MG63 (cell line): ENCODE results near the gene USP9X. TPM values are rescaled to one million over a fixed set of nuclear protein-coding genes. Genes with fewer than 3 reads are reported as not detected.
"Not testable (repeated sequence)": the region's sequence is repeated elsewhere in the genome, so short reads cannot be mapped to it uniquely, and the experiment has no call there.

Experiments used
- DNase-seq: peaks from one replicate; pipeline ENCODE4 v3.0.0-alpha.2; 2020
- H3K27me3 ChIP-seq: fragments of 250-450 bp; sonication (Bioruptor Pico); 2 replicates; pipeline ENCODE4 v1.5.1; 2020; ENCODE audit warnings: mild to moderate bottlenecking, moderate library complexity
- H3K36me3 ChIP-seq: fragments of 250-450 bp; sonication (Bioruptor Pico); 2 replicates; pipeline ENCODE4 v1.5.1; 2020; ENCODE audit warnings: mild to moderate bottlenecking, moderate library complexity
- H3K4me3 ChIP-seq: fragments of 250-450 bp; sonication (Bioruptor Pico); 2 replicates; pipeline ENCODE4 v1.5.1; 2020; ENCODE audit warnings: mild to moderate bottlenecking, moderate library complexity
- H3K9me3 ChIP-seq: fragments of 250-450 bp; sonication (Bioruptor Pico); 2 replicates; pipeline ENCODE4 v1.5.1; 2020; ENCODE audit warnings: mild to moderate bottlenecking, moderate library complexity
- total RNA-seq: library from RNA; depleted of rRNA; stranded (reverse); fragments of >200 nt; shearing (Covaris generic); gene quantifications from 2 replicates; pipeline ENCODE4 v1.2.3, GENCODE V29; 2014; ENCODE audit warnings: low replicate concordance

USP9X gene
- total RNA-seq, 1 experiment from 2014 or later, result 13.3 TPM

- not testable (repeated sequence) for DNase-seq, H3K9me3 ChIP-seq, H3K27me3 ChIP-seq, H3K36me3 ChIP-seq, H3K4me3 ChIP-seq
Observed at GRCh38 chrX:41106257-41106656, 21.0 kb downstream of the USP9X start.

DNA sequence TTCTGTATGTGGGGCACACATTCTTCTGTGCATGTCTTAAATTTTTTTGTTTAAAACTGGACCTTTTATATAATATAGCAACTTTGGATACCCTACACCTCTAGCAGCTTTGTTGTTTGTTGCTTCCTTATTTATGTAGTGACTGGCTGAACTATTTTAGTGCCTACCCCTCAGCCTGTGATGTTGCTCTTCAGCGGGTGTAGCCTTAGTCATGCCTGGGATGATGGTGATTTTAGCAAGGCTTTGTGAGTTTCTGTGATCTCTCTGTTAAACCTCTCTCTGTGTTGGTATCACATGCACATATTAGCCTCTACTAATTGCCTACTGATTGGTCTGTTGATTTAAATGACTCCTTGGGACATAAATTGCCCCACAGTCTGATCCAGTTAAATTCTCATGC lies 22.8 kb downstream of the USP9X start:
- no peaks in the 10 kb centered on the region for H3K27me3 ChIP-seq
- DNase-seq, result no peak

DNA sequence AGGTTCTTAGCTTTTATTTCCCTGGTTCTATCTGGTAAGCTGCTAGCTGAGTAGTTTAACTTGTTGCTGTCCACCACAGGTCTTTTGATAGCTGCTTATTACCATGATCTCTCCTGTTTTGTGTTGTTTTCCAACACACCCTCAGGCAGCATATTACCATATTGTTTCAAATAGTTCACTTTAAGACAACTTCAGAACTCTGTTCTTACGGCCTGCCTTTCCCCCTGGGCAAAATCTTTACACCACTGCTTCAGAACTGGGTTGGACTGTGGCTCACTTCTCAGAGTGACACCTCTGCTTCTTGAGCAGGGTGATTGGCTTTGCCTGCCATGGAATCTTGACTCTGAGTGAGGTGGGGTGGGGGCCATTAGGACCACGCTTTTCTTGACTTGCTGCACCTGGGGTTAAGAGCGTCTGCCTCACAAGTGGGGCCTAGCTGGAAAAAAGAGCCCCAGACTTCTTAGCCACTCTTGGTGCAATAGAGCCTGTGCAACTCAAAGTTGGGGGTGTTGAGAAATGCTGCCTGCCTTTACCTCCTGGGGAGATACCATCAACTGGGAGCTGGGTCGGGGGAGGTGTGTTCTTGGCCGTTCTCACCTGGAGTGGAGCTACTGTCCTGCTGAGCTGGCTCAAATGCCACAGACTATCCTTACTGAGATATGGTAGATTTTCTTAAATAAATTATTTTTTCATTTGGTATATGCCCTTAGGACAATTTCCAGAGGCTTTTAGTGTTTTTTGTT lies 23.4 kb downstream of the USP9X start:
- Histone ChIP-seq H3K4me3 (no peak overlapping the region), H3K27me3 (no peaks in the 10 kb centered on the region), H3K9me3 (no peaks in the 10 kb centered on the region; the same call in 1 of the 2 replicates), H3K36me3 (no peaks in the 10 kb centered on the region; the same call in 1 of the 2 replicates)
- no peak for DNase-seq

More for the DNA sequence above, 22.8 kb downstream of the USP9X start:
- Histone ChIP-seq H3K4me3 (no peak overlapping the region), H3K9me3 (no peaks in the 10 kb centered on the region; the same call in 1 of the 2 replicates), H3K36me3 (no peaks in the 10 kb centered on the region; the same call in 1 of the 2 replicates)

- Histone ChIP-seq H3K4me3 (no peak overlapping the region), H3K36me3 (no peaks in the 10 kb centered on the region; the same call in 1 of the 2 replicates), H3K9me3 (no peaks in the 10 kb centered on the region; the same call in 1 of the 2 replicates), H3K27me3 (no peaks in the 10 kb centered on the region)
- DNase-seq, result no peak
Observed at GRCh38 chrX:41110801-41111625, 25.8 kb downstream of the USP9X start.

DNA sequence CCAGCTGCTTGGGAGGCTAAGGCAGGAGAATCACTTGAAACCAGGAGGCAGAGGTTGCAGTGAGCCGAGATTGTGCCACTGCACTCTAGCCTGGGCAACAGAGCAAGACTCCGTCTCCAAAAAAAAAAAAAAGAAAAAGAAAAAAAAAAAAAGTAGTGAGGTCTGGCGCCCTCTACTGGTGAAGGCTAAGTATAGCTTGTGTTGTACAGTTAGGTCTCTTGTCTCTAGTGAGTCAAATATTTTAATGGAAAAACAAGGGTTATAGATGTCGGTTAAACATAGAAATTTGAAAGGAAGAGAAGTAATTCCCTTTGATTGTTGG lies 29.8 kb downstream of the USP9X start:
- DNase-seq, H3K9me3 ChIP-seq, H3K4me3 ChIP-seq, H3K36me3 ChIP-seq, H3K27me3 ChIP-seq: not testable (repeated sequence)

DNA sequence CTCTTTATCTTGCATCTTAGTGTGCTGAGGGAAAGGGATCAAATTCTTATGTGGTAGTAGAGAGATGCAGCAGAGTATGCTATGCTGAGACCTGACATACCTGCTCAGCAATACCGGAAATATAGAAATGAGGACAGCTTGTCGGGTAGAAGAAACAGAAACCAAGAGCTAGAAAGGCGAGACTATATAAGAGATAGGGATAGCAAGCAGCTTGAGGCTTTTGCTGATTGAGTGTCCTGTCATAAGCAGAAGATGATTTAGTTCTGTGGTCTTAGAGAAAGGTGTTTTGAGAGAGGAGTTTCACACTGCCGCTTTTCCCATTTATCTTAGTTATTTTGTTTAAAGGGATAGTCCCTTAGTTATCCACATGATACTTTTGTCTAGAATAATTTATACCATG lies 31.7 kb downstream of the USP9X start:
- no peaks in the 10 kb centered on the region for H3K9me3 ChIP-seq
- no peaks in the 10 kb centered on the region for H3K36me3 ChIP-seq
- H3K27me3 ChIP-seq, result no peaks in the 10 kb centered on the region
- DNase-seq, result no peak
- H3K4me3 ChIP-seq, result no peak overlapping the region

GRCh38 chrX:41118156-41118555 lies 32.9 kb downstream of the USP9X start:
- no peak for DNase-seq

DNA sequence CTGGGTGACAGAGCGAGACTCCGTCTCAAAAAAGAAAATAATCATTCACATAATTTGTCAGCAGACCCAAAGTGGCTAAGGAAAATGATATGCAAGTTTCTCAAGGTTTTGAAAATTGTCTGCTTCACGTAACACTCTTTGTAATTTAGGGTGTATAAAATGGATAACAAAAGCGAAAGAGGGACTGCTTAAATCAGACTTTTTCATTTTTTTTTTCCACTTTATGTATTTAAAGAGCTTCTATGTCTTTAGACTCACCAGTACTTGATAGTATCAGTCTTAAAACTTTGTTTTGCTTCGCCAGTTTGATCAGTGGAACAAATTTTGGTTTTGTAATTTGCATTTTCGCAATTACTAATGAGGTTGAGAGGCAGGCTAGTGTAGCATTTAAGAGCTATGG lies 34.6 kb downstream of the USP9X start:
- Histone ChIP-seq H3K4me3 (no peak overlapping the region), H3K9me3 (no peaks in the 10 kb centered on the region)

More at GRCh38 chrX:41118156-41118555, 32.9 kb downstream of the USP9X start:
- Histone ChIP-seq H3K9me3 (no peaks in the 10 kb centered on the region), H3K27me3 (no peaks in the 10 kb centered on the region), H3K36me3 (no peaks in the 10 kb centered on the region), H3K4me3 (no peak overlapping the region)

DNA sequence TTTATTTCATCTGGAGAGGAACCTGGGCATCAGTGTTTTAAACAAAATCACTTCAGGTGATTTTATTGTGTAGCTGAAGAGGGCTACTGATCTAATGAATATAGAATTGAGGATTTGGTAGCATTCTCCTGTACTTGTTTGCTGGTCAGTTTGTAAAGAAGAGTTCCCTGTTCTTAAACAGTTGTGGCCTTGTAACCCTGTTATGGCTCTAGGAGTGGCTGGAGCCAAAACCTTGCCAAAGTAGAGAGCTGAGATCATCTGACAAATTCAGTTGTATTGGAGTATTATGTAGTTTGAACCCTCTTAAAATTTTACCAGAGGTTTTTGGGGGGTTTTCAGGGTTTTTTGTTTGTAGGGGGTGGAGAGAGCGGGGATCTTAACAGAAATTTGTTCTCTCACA lies 36.5 kb downstream of the USP9X start:
- no peak for DNase-seq
- no peaks in the 10 kb centered on the region for H3K36me3 ChIP-seq
- H3K4me3 ChIP-seq, result no peak overlapping the region
- no peaks in the 10 kb centered on the region for H3K9me3 ChIP-seq
- H3K27me3 ChIP-seq, result no peaks in the 10 kb centered on the region

More for the DNA sequence above, 34.6 kb downstream of the USP9X start:
- no peak for DNase-seq
- H3K27me3 ChIP-seq, result no peaks in the 10 kb centered on the region
- H3K36me3 ChIP-seq, result no peaks in the 10 kb centered on the region

DNA sequence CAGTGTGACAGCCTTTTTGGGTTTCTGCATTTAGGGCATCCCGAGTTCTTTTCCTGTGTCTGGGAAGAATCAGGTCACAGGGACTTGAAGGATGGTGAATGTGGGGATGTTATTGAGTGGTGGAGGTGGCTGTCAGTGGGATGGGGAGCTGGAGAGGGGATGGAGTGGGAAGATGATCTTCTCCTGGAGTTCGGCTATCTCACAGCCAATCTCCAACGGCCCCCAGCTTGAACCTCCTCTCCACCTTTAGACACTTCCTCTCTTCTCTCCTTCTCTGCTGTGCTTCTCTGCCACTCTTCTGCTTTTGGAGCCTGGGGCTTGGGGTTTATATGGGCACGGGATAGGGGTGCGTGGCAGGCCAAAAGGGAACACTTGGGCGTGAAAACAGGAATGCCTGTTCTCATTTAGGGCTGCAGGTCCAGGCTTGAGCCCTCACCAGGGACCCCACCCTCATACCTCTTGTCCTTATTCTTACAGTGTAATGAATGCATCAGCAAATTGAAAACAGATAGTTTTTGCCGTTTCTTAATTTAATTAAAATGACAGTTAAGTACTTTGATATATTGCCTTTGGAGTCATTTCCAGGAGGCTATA lies 37.5 kb downstream of the USP9X start:
- Histone ChIP-seq H3K4me3 (no peak overlapping the region), H3K27me3 (no peaks in the 10 kb centered on the region), H3K9me3 (no peaks in the 10 kb centered on the region), H3K36me3 (no peaks in the 10 kb centered on the region)
- DNase-seq, result no peak

GRCh38 chrX:41127477-41128192 lies 42.4 kb downstream of the USP9X start:
- no peak for DNase-seq
- Histone ChIP-seq H3K27me3 (no peaks in the 10 kb centered on the region), H3K36me3 (peaks cover 14% of the 10 kb centered on the region), H3K9me3 (no peaks in the 10 kb centered on the region), H3K4me3 (no peak overlapping the region)

GRCh38 chrX:41128955-41129354 lies 43.7 kb downstream of the USP9X start:
- H3K9me3 ChIP-seq, result no peaks in the 10 kb centered on the region

GRCh38 chrX:41131766-41132165 lies 46.5 kb downstream of the USP9X start:
- no peak for DNase-seq
- H3K36me3 ChIP-seq, result peaks cover 23% of the 10 kb centered on the region
- H3K9me3 ChIP-seq, result no peaks in the 10 kb centered on the region
- no peak overlapping the region for H3K4me3 ChIP-seq
- no peaks in the 10 kb centered on the region for H3K27me3 ChIP-seq

More at GRCh38 chrX:41128955-41129354, 43.7 kb downstream of the USP9X start:
- H3K36me3 ChIP-seq, result peaks cover 19% of the 10 kb centered on the region
- no peak overlapping the region for H3K4me3 ChIP-seq
- DNase-seq, result no peak
- no peaks in the 10 kb centered on the region for H3K27me3 ChIP-seq

DNA sequence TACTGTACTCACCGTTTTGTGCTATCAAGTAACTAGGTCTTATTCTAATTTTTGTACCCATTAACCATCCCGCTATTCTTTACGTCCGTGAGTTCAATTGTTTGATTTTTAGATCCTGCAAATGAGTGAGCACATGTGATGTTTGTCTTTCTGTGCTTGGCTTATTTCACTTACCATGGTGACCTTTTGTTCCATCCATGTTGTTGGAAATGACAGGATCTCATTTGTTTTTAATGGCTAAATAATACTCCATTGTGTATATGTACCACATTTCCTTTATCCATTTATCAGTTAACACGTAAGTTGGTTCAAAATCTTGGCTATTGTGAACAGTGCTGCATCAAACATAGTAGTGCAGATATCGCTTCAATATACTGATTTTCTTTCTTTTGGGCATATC lies 48.3 kb downstream of the USP9X start:
- no peak overlapping the region for H3K4me3 ChIP-seq
- H3K27me3 ChIP-seq, result no peaks in the 10 kb centered on the region
- no peak for DNase-seq
- H3K9me3 ChIP-seq, result no peaks in the 10 kb centered on the region
- peaks cover 26% of the 10 kb centered on the region for H3K36me3 ChIP-seq

GRCh38 chrX:41137589-41137988 lies 52.3 kb downstream of the USP9X start:
- no peak for DNase-seq
- Histone ChIP-seq H3K9me3 (no peaks in the 10 kb centered on the region), H3K36me3 (peaks cover 23% of the 10 kb centered on the region), H3K27me3 (no peaks in the 10 kb centered on the region), H3K4me3 (no peak overlapping the region)

GRCh38 chrX:41142130-41142910 lies 57.1 kb downstream of the USP9X start:
- Histone ChIP-seq H3K27me3 (no peaks in the 10 kb centered on the region), H3K9me3 (no peaks in the 10 kb centered on the region), H3K4me3 (no peak overlapping the region), H3K36me3 (peaks cover 25% of the 10 kb centered on the region)
- DNase-seq, result no peak
